OCI-LY1 (cell line): ENCODE measurements around the gene EXOC1L.

Experiments used
- H2AFZ ChIP-seq: fragments of 200-600 bp; sonication (generic), shearing (Covaris generic); 2 replicates; pipeline ENCODE4 v1.6.0; 2014; ENCODE audit warnings: antibody characterized with exemption, mild to moderate bottlenecking, low read length
- H3F3A ChIP-seq: fragments of 200-600 bp; sonication (generic), shearing (Covaris generic); 2 replicates; pipeline ENCODE4 v1.6.0; 2014; ENCODE audit warnings: mild to moderate bottlenecking, antibody characterized with exemption, low read length, moderate library complexity; ENCODE audit not compliant: insufficient read depth
- H3K27ac ChIP-seq: fragments of 200-600 bp; sonication (generic); 2 replicates; pipeline ENCODE4 v1.5.1; 2014; ENCODE audit warnings: low read length, mixed run types, mild to moderate bottlenecking, low read depth; ENCODE audit not compliant: poor library complexity, severe bottlenecking
- H3K27me3 ChIP-seq: fragments of 200-600 bp; sonication (generic); 2 replicates; pipeline ENCODE4 v1.6.0; 2014; ENCODE audit warnings: antibody characterized with exemption, mild to moderate bottlenecking, low read length, moderate library complexity; ENCODE audit not compliant: insufficient read depth
- H3K36me3 ChIP-seq: fragments of 200-600 bp; sonication (generic); 2 replicates; pipeline ENCODE4 v1.6.1; 2014; ENCODE audit warnings: mild to moderate bottlenecking, antibody characterized with exemption, low read length, moderate library complexity, mixed read lengths; ENCODE audit not compliant: insufficient read depth
- H3K4me1 ChIP-seq: fragments of 200-600 bp; sonication (generic); 2 replicates; pipeline ENCODE4 v1.5.1; 2014; ENCODE audit warnings: mild to moderate bottlenecking, low read length, moderate library complexity; ENCODE audit not compliant: insufficient read depth, severe bottlenecking
- H3K4me2 ChIP-seq: fragments of 200-600 bp; sonication (generic), shearing (Covaris generic); 2 replicates; pipeline ENCODE4 v1.6.1; 2014; ENCODE audit warnings: low read length
- H3K4me3 ChIP-seq: fragments of 200-600 bp; sonication (generic); 2 replicates; pipeline ENCODE4 v1.5.1; 2014; ENCODE audit warnings: low read length, low read depth, mild to moderate bottlenecking, mixed read lengths; ENCODE audit not compliant: poor library complexity, severe bottlenecking
- H3K79me2 ChIP-seq: fragments of 200-600 bp; shearing (Covaris generic); 2 replicates; pipeline ENCODE4 v1.6.1; 2016; ENCODE audit warnings: mixed run types, low read length, mixed read lengths; ENCODE audit not compliant: insufficient read depth
- H3K9ac ChIP-seq: fragments of 200-600 bp; sonication (generic), shearing (Covaris generic); 2 replicates; pipeline ENCODE4 v1.6.1; 2014; ENCODE audit warnings: mild to moderate bottlenecking, low read length, mixed read lengths
- H3K9me2 ChIP-seq: fragments of 200-600 bp; sonication (generic), shearing (Covaris generic); 2 replicates; pipeline ENCODE4 v1.6.1; 2014; ENCODE audit warnings: low read depth, mild to moderate bottlenecking, low read length, mixed read lengths
- H3K9me3 ChIP-seq: fragments of 200-600 bp; shearing (Covaris generic); 2 replicates; pipeline ENCODE4 v1.6.1; 2014; ENCODE audit warnings: low read length, mixed read lengths
- H4K20me1 ChIP-seq: fragments of 200-600 bp; sonication (generic), shearing (Covaris generic); 2 replicates; pipeline ENCODE4 v1.6.0; 2016; ENCODE audit warnings: mild to moderate bottlenecking, low read length; ENCODE audit not compliant: insufficient read depth
- CTCF ChIP-seq: fragments of 200-600 bp; sonication (generic), shearing (Covaris generic); IDR thresholded peaks from 2 replicates; pipeline ENCODE4 v1.5.1; 2017; ENCODE audit warnings: mild to moderate bottlenecking, antibody characterized with exemption, low read length, moderate library complexity, mixed read lengths
- EZH2 ChIP-seq: fragments of 200-600 bp; sonication (generic), shearing (Covaris generic); IDR thresholded peaks from 2 replicates; pipeline ENCODE4 v1.8.0; 2017; ENCODE audit warnings: borderline replicate concordance, mixed run types, mild to moderate bottlenecking, antibody characterized with exemption, low read length, moderate library complexity, mixed read lengths

The EXOC1L gene, protein sequence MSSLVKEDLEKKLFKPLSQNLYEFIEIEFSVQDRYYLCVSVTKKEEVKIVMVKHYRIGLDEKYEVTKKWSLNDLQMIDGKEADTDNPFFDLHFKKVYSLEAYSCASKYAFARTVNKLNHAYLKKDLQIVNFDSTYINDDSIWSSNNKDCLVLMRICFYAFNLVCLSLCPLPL

GRCh38 chr4:55819634-55820033, at the start of gene EXOC1L:
TSS of gene EXOC1L (plus strand) at chr4:55819790. CDS start at chr4:55820027, 237 bp downstream.
- Histone ChIP-seq H3K9ac (no peak within 1 kb of the TSS), H3K4me3 (no peak within 1 kb of the TSS), H3K79me2 (no peaks in the 10 kb centered on the region), H3F3A (no peaks in the 10 kb centered on the region), H3K9me2 (no peaks in the 10 kb centered on the region), H3K27ac (no peak within 1 kb of the TSS), H3K4me2 (no peak within 1 kb of the TSS), H3K4me1 (no peaks in the 10 kb centered on the region), H3K9me3 (no peaks in the 10 kb centered on the region), H4K20me1 (no peaks in the 10 kb centered on the region), H2AFZ (no peak within 1 kb of the TSS), H3K36me3 (no peaks in the 10 kb centered on the region), H3K27me3 (no peaks in the 10 kb centered on the region)
- no peak for TF ChIP-seq CTCF
- no peak for TF ChIP-seq EZH2

GRCh38 chr4:55770662-55771061, 48.9 kb upstream of the EXOC1L start:
- Histone ChIP-seq H3K9ac (no peak overlapping the region), H3K4me3 (no peak overlapping the region), H3F3A (no peaks in the 10 kb centered on the region), H3K9me2 (no peaks in the 10 kb centered on the region), H3K27me3 (no peaks in the 10 kb centered on the region), H3K4me2 (no peak overlapping the region), H3K79me2 (no peaks in the 10 kb centered on the region), H3K36me3 (no peaks in the 10 kb centered on the region), H3K4me1 (no peaks in the 10 kb centered on the region), H3K9me3 (no peaks in the 10 kb centered on the region), H3K27ac (no peak overlapping the region), H2AFZ (no peak overlapping the region), H4K20me1 (no peaks in the 10 kb centered on the region)
- TF ChIP-seq CTCF (no peak), EZH2 (no peak)

GRCh38 chr4:55781341-55781740, 38.2 kb upstream of the EXOC1L start:
- no peak overlapping the region for H2AFZ ChIP-seq
- H3K27ac ChIP-seq: no peak overlapping the region
- H3K9me2 ChIP-seq: no peaks in the 10 kb centered on the region
- no peaks in the 10 kb centered on the region for H3F3A ChIP-seq
- no peaks in the 10 kb centered on the region for H3K79me2 ChIP-seq
- H3K27me3 ChIP-seq: no peaks in the 10 kb centered on the region
- TF ChIP-seq CTCF: no peak
- TF ChIP-seq EZH2: no peak
- H3K9me3 ChIP-seq: no peaks in the 10 kb centered on the region
- no peak overlapping the region for H3K4me3 ChIP-seq
- no peak overlapping the region for H3K9ac ChIP-seq
- no peak overlapping the region for H3K4me2 ChIP-seq
- H4K20me1 ChIP-seq: no peaks in the 10 kb centered on the region
- no peaks in the 10 kb centered on the region for H3K4me1 ChIP-seq
- no peaks in the 10 kb centered on the region for H3K36me3 ChIP-seq
